ENCODE measurements around the gene VASH2.

DNA sequence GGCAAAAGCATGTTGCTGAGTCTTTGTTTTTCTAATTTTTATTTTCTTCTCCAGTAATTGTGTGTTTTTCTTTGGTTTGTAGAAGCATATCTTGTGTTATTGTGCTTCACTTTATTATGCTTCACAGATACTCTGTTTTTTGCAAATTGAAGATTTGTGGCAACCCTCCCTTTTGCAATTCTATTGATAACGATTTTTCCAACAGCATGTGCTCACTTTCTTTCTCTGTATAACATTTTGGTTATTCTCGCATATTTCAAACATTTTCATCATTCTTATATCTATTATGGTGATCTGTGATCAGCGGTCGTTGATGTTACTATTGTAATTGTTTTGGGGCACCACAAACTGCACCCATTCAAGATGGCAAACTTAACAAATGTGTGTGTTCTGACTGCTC is 69.1 kb downstream of the VASH2 start:
- TF ChIP-seq EZH2 (IDR thresholded peaks at IDR 0.05; ENCODE audit: insufficient read depth, poor library complexity, severe bottlenecking), result no peak
- TF ChIP-seq EZH2phosphoT487 (IDR thresholded peaks at IDR 0.05; ENCODE audit: insufficient read depth, low read depth), result no peak

Data from GM23248 (cell line).